NCI-H226 (cell line): Measurements from ENCODE around the gene OPHN1.
A peak's percentile ranks its signal among the peaks of the same experiment; 100 is the strongest.

ENCODE experiments used
- DNase-seq: peaks from one replicate; pipeline ENCODE4 v3.0.0-alpha.2; 2015

The OPHN1 gene

GRCh38 chrX:68048774-68049173, 384.5 kb downstream of the OPHN1 start:
- no peak for DNase-seq

GRCh38 chrX:68045008-68045577, 388.2 kb downstream of the OPHN1 start:
- no peak for DNase-seq

- DNase-seq = no peak
Measured at GRCh38 chrX:68043713-68044438, 389.4 kb downstream of the OPHN1 start.

GRCh38 chrX:68041110-68041509, 392.2 kb downstream of the OPHN1 start:
- DNase-seq = no peak

GRCh38 chrX:68018248-68019203, 414.8 kb downstream of the OPHN1 start:
- DNase-seq = peak; percentile 5

- DNase-seq = no peak
Measured at GRCh38 chrX:67998540-67998939, 434.8 kb downstream of the OPHN1 start.
